Glutamatergic neuron (in vitro differentiated cells): ENCODE data around the gene MGAT5B. TPM values are rescaled to one million over a fixed set of nuclear protein-coding genes. Genes with fewer than 3 reads are reported as not detected.

Experiments
- DNase-seq: peaks from one replicate; pipeline ENCODE4 v3.0.0; 2022
- H3K27ac Mint-ChIP-seq: one replicate; pipeline ENCODE4 v1.8.0; 2020; ENCODE audit warnings: mild to moderate bottlenecking, mixed read lengths, inconsistent platforms; ENCODE audit not compliant: unreplicated experiment
- H3K27me3 Mint-ChIP-seq: one replicate; pipeline ENCODE4 v1.8.0; 2020; ENCODE audit warnings: mild to moderate bottlenecking, moderate library complexity, mixed read lengths, inconsistent platforms; ENCODE audit not compliant: unreplicated experiment
- H3K36me3 Mint-ChIP-seq: one replicate; pipeline ENCODE4 v1.8.0; 2020; ENCODE audit warnings: mild to moderate bottlenecking, mixed read lengths, inconsistent platforms; ENCODE audit not compliant: unreplicated experiment
- H3K4me1 Mint-ChIP-seq: one replicate; pipeline ENCODE4 v1.8.0; 2020; ENCODE audit warnings: mild to moderate bottlenecking, low read depth, mixed read lengths, inconsistent platforms; ENCODE audit not compliant: unreplicated experiment
- H3K4me3 Mint-ChIP-seq: one replicate; pipeline ENCODE4 v1.8.0; 2020; ENCODE audit warnings: mild to moderate bottlenecking, mixed read lengths, inconsistent platforms; ENCODE audit not compliant: unreplicated experiment
- H3K9me3 Mint-ChIP-seq: one replicate; pipeline ENCODE4 v1.8.0; 2020; ENCODE audit warnings: mild to moderate bottlenecking, moderate library complexity, mixed read lengths, inconsistent platforms; ENCODE audit not compliant: unreplicated experiment
- total RNA-seq: library from RNA; stranded (reverse); fragmentation: NEBNext Ultra II Directional; extraction: Animal tissue kit (Norgen Biotek cat#: 25700); gene quantifications from one replicate; pipeline ENCODE4 v1.2.1, GENCODE V29; 2021; ENCODE audit not compliant: unreplicated experiment
- TF ChIP-seq, protein P1 (sequence below): fragments of 200-600 bp; sonication (generic); IDR thresholded peaks from one replicate; pipeline ENCODE4 v1.5.0; 2021; ENCODE audit not compliant: partially characterized antibody, unreplicated experiment

MGAT5B gene
- total RNA-seq, 1 donor from 2014 or later: 22.9 TPM

DNA sequence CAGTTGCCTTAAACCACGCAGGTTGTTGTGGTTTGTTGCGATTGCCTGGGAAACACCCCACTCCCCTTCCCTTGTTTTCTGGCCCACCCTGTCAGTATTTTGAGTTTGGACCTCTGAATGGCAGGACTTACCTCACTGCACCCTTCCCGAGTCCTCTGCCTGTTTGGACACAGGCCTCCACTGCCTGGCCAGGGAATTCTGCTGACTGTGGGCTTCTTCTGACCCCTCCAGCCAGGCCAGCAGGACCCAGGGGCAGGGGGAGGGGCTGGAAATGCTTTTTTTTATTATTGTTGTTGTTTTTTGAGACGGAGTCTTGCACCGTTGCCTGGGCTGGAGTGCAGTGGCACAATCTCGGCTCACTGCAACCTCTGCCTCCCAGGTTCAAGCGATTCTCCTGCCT is 4.2 kb upstream of the MGAT5B start:
- Mint-ChIP-seq H3K9me3 (peaks cover 3% of the 10 kb centered on the region), H3K4me1 (peaks cover 2% of the 10 kb centered on the region), H3K27ac (no peak overlapping the region), H3K4me3 (no peak overlapping the region), H3K27me3 (peaks cover 5% of the 10 kb centered on the region), H3K36me3 (no peaks in the 10 kb centered on the region)
- TF ChIP-seq, protein P1, sequence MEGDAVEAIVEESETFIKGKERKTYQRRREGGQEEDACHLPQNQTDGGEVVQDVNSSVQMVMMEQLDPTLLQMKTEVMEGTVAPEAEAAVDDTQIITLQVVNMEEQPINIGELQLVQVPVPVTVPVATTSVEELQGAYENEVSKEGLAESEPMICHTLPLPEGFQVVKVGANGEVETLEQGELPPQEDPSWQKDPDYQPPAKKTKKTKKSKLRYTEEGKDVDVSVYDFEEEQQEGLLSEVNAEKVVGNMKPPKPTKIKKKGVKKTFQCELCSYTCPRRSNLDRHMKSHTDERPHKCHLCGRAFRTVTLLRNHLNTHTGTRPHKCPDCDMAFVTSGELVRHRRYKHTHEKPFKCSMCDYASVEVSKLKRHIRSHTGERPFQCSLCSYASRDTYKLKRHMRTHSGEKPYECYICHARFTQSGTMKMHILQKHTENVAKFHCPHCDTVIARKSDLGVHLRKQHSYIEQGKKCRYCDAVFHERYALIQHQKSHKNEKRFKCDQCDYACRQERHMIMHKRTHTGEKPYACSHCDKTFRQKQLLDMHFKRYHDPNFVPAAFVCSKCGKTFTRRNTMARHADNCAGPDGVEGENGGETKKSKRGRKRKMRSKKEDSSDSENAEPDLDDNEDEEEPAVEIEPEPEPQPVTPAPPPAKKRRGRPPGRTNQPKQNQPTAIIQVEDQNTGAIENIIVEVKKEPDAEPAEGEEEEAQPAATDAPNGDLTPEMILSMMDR: no peak
- no peak for DNase-seq

DNA sequence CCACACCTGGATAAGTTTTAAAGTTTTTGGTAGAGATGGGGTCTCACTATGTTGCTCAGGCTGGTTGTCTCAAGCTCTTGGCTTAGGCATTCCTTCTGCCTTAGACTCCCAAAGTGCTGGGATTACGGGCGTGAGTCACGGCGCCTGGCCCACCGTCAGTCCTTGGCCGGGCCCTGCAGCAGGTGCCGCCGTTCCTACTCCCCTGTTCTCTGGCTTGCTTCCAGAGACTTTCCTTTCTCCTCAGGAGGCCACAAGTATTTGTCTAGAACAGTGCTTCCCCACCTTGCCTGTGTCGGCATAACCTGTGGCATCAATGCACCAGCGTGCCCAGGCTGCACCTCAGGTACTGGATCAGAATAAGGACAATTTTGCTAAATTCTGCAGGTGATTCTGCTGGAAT is 3.0 kb upstream of the MGAT5B start:
- Mint-ChIP-seq H3K4me3 (no peak overlapping the region), H3K9me3 (peaks cover 3% of the 10 kb centered on the region), H3K4me1 (peaks cover 2% of the 10 kb centered on the region), H3K36me3 (no peaks in the 10 kb centered on the region), H3K27me3 (peaks cover 6% of the 10 kb centered on the region), H3K27ac (no peak overlapping the region)
- TF ChIP-seq, protein P1: no peak
- no peak for DNase-seq

DNA sequence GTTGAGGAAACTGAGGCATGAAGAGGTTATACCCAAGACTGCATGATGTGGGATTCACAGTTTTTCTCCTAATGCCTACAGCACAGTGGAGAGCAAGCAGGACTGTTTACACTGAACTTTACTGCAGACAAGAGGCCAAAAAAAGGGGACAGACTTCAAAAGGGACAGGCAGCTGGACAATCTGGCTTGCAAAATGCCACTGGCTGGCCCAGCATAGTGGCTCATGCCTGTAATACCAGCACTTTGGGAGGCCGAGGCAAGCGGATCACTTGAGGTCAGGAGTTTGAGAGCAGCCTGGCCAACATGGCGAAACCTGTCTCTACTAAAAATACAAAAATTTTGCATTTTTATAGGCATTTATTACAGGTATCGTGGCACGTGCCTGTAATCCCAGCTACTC is 2.0 kb upstream of the MGAT5B start:
- no peak overlapping the region for H3K4me3 Mint-ChIP-seq

DNA sequence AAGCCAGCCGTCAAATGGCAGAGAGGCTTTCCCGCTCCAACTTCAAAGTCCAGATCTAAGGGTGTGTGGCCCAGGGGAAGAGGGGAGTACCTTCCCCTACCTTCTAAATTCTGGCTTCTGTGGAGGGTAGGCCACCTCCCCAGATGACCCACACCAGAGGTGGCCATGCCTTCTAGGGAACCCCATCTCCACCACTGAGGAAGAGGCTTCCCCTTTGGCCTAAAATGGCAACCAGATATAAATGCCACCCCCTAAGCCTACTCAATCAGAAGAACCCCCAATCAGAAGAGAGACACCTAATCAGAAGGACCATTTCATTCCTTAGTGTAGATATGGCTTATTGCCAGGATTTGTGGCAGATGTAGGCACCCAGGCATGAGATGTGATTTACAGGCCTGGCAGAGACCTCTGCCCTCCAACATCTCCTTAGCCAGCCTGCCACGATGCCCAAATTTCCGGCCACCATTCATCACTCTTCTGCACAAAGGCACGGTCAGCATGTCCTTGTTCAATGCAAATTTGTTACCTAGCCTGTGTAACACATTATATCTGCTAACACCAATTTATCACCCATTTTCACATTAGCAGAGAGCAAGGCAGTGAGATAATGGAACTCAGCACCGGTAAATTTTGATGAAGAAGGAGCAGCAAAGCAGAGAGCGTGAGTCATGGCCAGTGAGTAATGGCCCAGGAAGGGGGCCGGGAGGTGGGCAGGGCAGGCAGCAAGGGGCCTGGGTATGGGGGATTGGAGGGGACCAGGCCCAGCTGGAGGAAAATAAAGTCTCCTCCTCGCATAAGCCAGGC is 1.2 kb upstream of the MGAT5B start:
- no peak for DNase-seq
- Mint-ChIP-seq H3K9me3 (peaks cover 5% of the 10 kb centered on the region), H3K36me3 (no peaks in the 10 kb centered on the region), H3K4me3 (no peak overlapping the region), H3K27me3 (peaks cover 9% of the 10 kb centered on the region), H3K27ac (no peak overlapping the region), H3K4me1 (peaks cover 5% of the 10 kb centered on the region)
- TF ChIP-seq, protein P1: no peak

More for the DNA sequence above, 2.0 kb upstream of the MGAT5B start:
- Mint-ChIP-seq H3K27ac (no peak overlapping the region), H3K27me3 (peaks cover 7% of the 10 kb centered on the region), H3K9me3 (peaks cover 3% of the 10 kb centered on the region), H3K36me3 (no peaks in the 10 kb centered on the region), H3K4me1 (peaks cover 2% of the 10 kb centered on the region)
- no peak for DNase-seq
- TF ChIP-seq, protein P1: no peak

DNA sequence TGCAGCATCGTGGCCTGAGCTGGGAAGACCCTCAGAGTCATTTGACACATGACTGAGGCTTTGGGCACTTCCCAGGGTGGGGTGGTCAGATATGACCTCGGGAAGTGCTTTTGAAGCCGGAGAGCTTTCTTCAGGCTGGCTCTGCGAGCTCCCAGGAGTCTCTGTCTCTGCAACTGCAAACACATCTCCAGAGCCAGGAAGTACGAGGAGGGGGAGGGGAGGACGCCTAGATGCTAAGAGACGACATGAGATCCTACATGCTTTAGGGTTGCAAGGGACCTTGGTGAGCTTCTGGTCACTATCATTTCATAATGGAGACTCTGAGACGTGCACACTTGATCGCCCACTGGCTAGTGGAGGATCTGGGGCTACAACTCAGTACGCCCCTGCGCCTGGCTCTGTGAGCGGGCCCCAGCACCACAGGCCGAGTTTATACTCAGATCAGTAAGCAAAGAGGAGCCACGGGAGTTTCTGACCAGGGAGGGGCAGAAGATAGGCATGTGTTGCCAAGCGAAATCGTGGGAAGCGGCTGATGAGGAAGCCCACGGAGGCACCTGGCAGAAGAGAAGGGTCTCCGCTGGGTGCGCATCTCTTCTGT is 527 bp upstream of the MGAT5B start:
- no peak for DNase-seq
- TF ChIP-seq, protein P1: no peak
- Mint-ChIP-seq H3K4me3 (peak overlapping the region; percentile 86), H3K9me3 (peaks cover 5% of the 10 kb centered on the region), H3K36me3 (no peaks in the 10 kb centered on the region), H3K27ac (peak overlapping the region; percentile 50), H3K27me3 (peaks cover 9% of the 10 kb centered on the region), H3K4me1 (peaks cover 8% of the 10 kb centered on the region)
